IgD-negative memory B cell (primary cell): ENCODE measurements around the gene NUP93. TPM values are rescaled to one million over a fixed set of nuclear protein-coding genes. Genes with fewer than 3 reads are reported as not detected.

ENCODE experiments used
- H3K27ac Mint-ChIP-seq, 3 donors: one replicate each; pipeline ENCODE4 v1.8.0; 2020 to 2022; ENCODE audit warnings: mild to moderate bottlenecking in 3 of 3, mixed read lengths in 3 of 3, moderate library complexity in 1 of 3
- H3K27me3 Mint-ChIP-seq: one replicate; pipeline ENCODE4 v1.8.0; 2021; ENCODE audit warnings: mixed read lengths
- H3K36me3 Mint-ChIP-seq: one replicate; pipeline ENCODE4 v1.8.0; 2020; ENCODE audit warnings: mild to moderate bottlenecking, mixed read lengths
- H3K4me1 Mint-ChIP-seq, 3 donors: one replicate each; pipeline ENCODE4 v1.8.0; 2020 to 2022; ENCODE audit warnings: mixed read lengths in 3 of 3, mild to moderate bottlenecking in 1 of 3
- H3K4me3 Mint-ChIP-seq, 4 donors: one replicate each; pipeline ENCODE4 v1.8.0; 2020 to 2022; ENCODE audit warnings: mild to moderate bottlenecking in 4 of 4, mixed read lengths in 4 of 4, moderate library complexity in 3 of 4
- H3K9me3 Mint-ChIP-seq, 3 donors: one replicate each; pipeline ENCODE4 v1.8.0; 2020 to 2021; ENCODE audit warnings: mixed read lengths in 3 of 3, mild to moderate bottlenecking in 1 of 3
- polyA plus RNA-seq: library from polyadenylated mRNA; unstranded; fragments of 300-500 nt; fragmentation: Illumina TruSeq; gene quantifications from one replicate; pipeline ENCODE4 v1.2.3, GENCODE V29; 2021

NUP93 gene
- polyA plus RNA-seq, 1 donor from 2014 or later: 60.6 TPM

- Mint-ChIP-seq H3K4me3 (no peak overlapping the region), H3K36me3 (no peaks in the 10 kb centered on the region)
These were observed 41.8 kb downstream of the NUP93 start for GRCh38 chr16:56771558-56772279.

GRCh38 chr16:56773532-56773931 is 43.6 kb downstream of the NUP93 start:
- peaks cover 4% of the 10 kb centered on the region for H3K36me3 Mint-ChIP-seq
- H3K4me3 Mint-ChIP-seq: no peak overlapping the region
- no peak overlapping the region for H3K27ac Mint-ChIP-seq
- peaks cover 13 to 14% (median 14%) of the 10 kb centered on the region in 3 donors for H3K4me1 Mint-ChIP-seq
- no peaks in the 10 kb centered on the region for H3K9me3 Mint-ChIP-seq
- H3K27me3 Mint-ChIP-seq: no peaks in the 10 kb centered on the region

More at GRCh38 chr16:56771558-56772279, 41.8 kb downstream of the NUP93 start:
- H3K4me1 Mint-ChIP-seq: peaks cover 9 to 14% (median 11%) of the 10 kb centered on the region in 3 donors
- H3K27ac Mint-ChIP-seq: no peak overlapping the region
- H3K27me3 Mint-ChIP-seq: no peaks in the 10 kb centered on the region
- H3K9me3 Mint-ChIP-seq: no peaks in the 10 kb centered on the region

- H3K4me1 Mint-ChIP-seq: peaks cover 10 to 15% (median 14%) of the 10 kb centered on the region in 3 donors
- peaks cover 6% of the 10 kb centered on the region for H3K36me3 Mint-ChIP-seq
- no peak overlapping the region for H3K27ac Mint-ChIP-seq
- H3K27me3 Mint-ChIP-seq: no peaks in the 10 kb centered on the region
- no peaks in the 10 kb centered on the region for H3K9me3 Mint-ChIP-seq
- H3K4me3 Mint-ChIP-seq: no peak overlapping the region
These were observed 44.2 kb downstream of the NUP93 start for GRCh38 chr16:56774016-56774680.

GRCh38 chr16:56775162-56775561 is 45.2 kb downstream of the NUP93 start:
- Mint-ChIP-seq H3K27me3 (no peaks in the 10 kb centered on the region), H3K36me3 (peaks cover 6% of the 10 kb centered on the region), H3K9me3 (no peaks in the 10 kb centered on the region), H3K4me1 (peaks cover 10 to 18% (median 13%) of the 10 kb centered on the region in 3 donors), H3K4me3 (no peak overlapping the region), H3K27ac (no peak overlapping the region)

GRCh38 chr16:56776562-56776961 is 46.6 kb downstream of the NUP93 start:
- no peak overlapping the region for H3K4me3 Mint-ChIP-seq
- peaks cover 6% of the 10 kb centered on the region for H3K36me3 Mint-ChIP-seq
- no peak overlapping the region for H3K27ac Mint-ChIP-seq
- peaks cover 2 to 16% (median 12%) of the 10 kb centered on the region in 3 donors for H3K4me1 Mint-ChIP-seq
- H3K9me3 Mint-ChIP-seq: no peaks in the 10 kb centered on the region
- no peaks in the 10 kb centered on the region for H3K27me3 Mint-ChIP-seq

- Mint-ChIP-seq H3K27me3 (no peaks in the 10 kb centered on the region), H3K4me3 (no peak overlapping the region), H3K27ac (no peak overlapping the region), H3K36me3 (peaks cover 6% of the 10 kb centered on the region), H3K4me1 (peaks cover 0 to 12% (median 8%) of the 10 kb centered on the region in 3 donors), H3K9me3 (no peaks in the 10 kb centered on the region)
These were observed 47.1 kb downstream of the NUP93 start for GRCh38 chr16:56777001-56777400.

- peaks cover 6% of the 10 kb centered on the region for H3K36me3 Mint-ChIP-seq
- H3K4me3 Mint-ChIP-seq: no peak overlapping the region
- no peaks in the 10 kb centered on the region for H3K27me3 Mint-ChIP-seq
- H3K9me3 Mint-ChIP-seq: no peaks in the 10 kb centered on the region
- peaks cover 0 to 10% (median 8%) of the 10 kb centered on the region in 3 donors for H3K4me1 Mint-ChIP-seq
- H3K27ac Mint-ChIP-seq: no peak overlapping the region
These were observed 47.6 kb downstream of the NUP93 start for GRCh38 chr16:56777482-56777881.

GRCh38 chr16:56779906-56780305 is 50.0 kb downstream of the NUP93 start:
- Mint-ChIP-seq H3K27me3 (no peaks in the 10 kb centered on the region), H3K4me1 (peaks cover 0 to 10% (median 8%) of the 10 kb centered on the region in 3 donors), H3K36me3 (peaks cover 7% of the 10 kb centered on the region), H3K4me3 (no peak overlapping the region), H3K9me3 (no peaks in the 10 kb centered on the region), H3K27ac (no peak overlapping the region)

- Mint-ChIP-seq H3K36me3 (peaks cover 7% of the 10 kb centered on the region), H3K4me3 (no peak overlapping the region), H3K27me3 (no peaks in the 10 kb centered on the region), H3K9me3 (no peaks in the 10 kb centered on the region), H3K4me1 (peaks cover 0 to 10% (median 8%) of the 10 kb centered on the region in 3 donors), H3K27ac (no peak overlapping the region)
These were observed 50.7 kb downstream of the NUP93 start for GRCh38 chr16:56780646-56781045.

- Mint-ChIP-seq H3K27ac (no peak overlapping the region), H3K4me3 (no peak overlapping the region), H3K9me3 (no peaks in the 10 kb centered on the region), H3K4me1 (peaks cover 0 to 10% (median 8%) of the 10 kb centered on the region in 3 donors), H3K27me3 (no peaks in the 10 kb centered on the region), H3K36me3 (peaks cover 7% of the 10 kb centered on the region)
These were observed 51.6 kb downstream of the NUP93 start for GRCh38 chr16:56781528-56781961.

- Mint-ChIP-seq H3K9me3 (no peaks in the 10 kb centered on the region), H3K27ac (no peak overlapping the region), H3K4me3 (no peak overlapping the region), H3K36me3 (peaks cover 3% of the 10 kb centered on the region), H3K4me1 (peaks cover 0 to 7% (median 5%) of the 10 kb centered on the region in 3 donors), H3K27me3 (no peaks in the 10 kb centered on the region)
These were observed 53.4 kb downstream of the NUP93 start for GRCh38 chr16:56783344-56783743.

GRCh38 chr16:56785317-56785716 is 55.4 kb downstream of the NUP93 start:
- peaks cover 0 to 1% (median 0%) of the 10 kb centered on the region in 3 donors for H3K4me1 Mint-ChIP-seq
- no peaks in the 10 kb centered on the region for H3K9me3 Mint-ChIP-seq
- no peaks in the 10 kb centered on the region for H3K27me3 Mint-ChIP-seq
- peak overlapping the region in 1 of 3 donors; percentile 19 for H3K27ac Mint-ChIP-seq
- peaks cover 1% of the 10 kb centered on the region for H3K36me3 Mint-ChIP-seq
- no peak overlapping the region for H3K4me3 Mint-ChIP-seq

- H3K4me1 Mint-ChIP-seq: no peaks in the 10 kb centered on the region
- H3K4me3 Mint-ChIP-seq: no peak overlapping the region
- H3K27me3 Mint-ChIP-seq: no peaks in the 10 kb centered on the region
- H3K27ac Mint-ChIP-seq: no peak overlapping the region
- H3K9me3 Mint-ChIP-seq: no peaks in the 10 kb centered on the region
- H3K36me3 Mint-ChIP-seq: peaks cover 3% of the 10 kb centered on the region
These were observed 57.2 kb downstream of the NUP93 start for GRCh38 chr16:56787167-56787566.

- Mint-ChIP-seq H3K36me3 (peaks cover 3% of the 10 kb centered on the region), H3K27me3 (no peaks in the 10 kb centered on the region), H3K4me3 (no peak overlapping the region), H3K9me3 (no peaks in the 10 kb centered on the region), H3K27ac (no peak overlapping the region), H3K4me1 (peaks cover 0 to 4% (median 0%) of the 10 kb centered on the region in 3 donors)
These were observed 58.5 kb downstream of the NUP93 start for GRCh38 chr16:56788435-56788834.

GRCh38 chr16:56789360-56789759 is 59.4 kb downstream of the NUP93 start:
- Mint-ChIP-seq H3K9me3 (no peaks in the 10 kb centered on the region), H3K4me3 (no peak overlapping the region), H3K36me3 (peaks cover 2% of the 10 kb centered on the region), H3K27me3 (no peaks in the 10 kb centered on the region), H3K27ac (no peak overlapping the region), H3K4me1 (peaks cover 0 to 5% (median 0%) of the 10 kb centered on the region in 3 donors)
